Choroid plexus epithelial cell (primary cell): ENCODE results near the gene CYP2B6.

Experiments
- DNase-seq: peaks from one replicate; pipeline ENCODE4 v3.0.0-alpha.2; 2010; ENCODE audit warnings: low read depth
- H3K4me3 ChIP-seq: 2 replicates; pipeline ENCODE4 v1.5.1; 2011; ENCODE audit warnings: low read depth, mild to moderate bottlenecking, control low read depth, low read length, moderate library complexity
- TF ChIP-seq, protein P1 (sequence below): conservative IDR thresholded peaks from 2 replicates; pipeline ENCODE4 v1.5.1; 2011; ENCODE audit warnings: low read depth, mild to moderate bottlenecking, control low read depth, inconsistent platforms, low read length, moderate library complexity

Gene CYP2B6

DNA sequence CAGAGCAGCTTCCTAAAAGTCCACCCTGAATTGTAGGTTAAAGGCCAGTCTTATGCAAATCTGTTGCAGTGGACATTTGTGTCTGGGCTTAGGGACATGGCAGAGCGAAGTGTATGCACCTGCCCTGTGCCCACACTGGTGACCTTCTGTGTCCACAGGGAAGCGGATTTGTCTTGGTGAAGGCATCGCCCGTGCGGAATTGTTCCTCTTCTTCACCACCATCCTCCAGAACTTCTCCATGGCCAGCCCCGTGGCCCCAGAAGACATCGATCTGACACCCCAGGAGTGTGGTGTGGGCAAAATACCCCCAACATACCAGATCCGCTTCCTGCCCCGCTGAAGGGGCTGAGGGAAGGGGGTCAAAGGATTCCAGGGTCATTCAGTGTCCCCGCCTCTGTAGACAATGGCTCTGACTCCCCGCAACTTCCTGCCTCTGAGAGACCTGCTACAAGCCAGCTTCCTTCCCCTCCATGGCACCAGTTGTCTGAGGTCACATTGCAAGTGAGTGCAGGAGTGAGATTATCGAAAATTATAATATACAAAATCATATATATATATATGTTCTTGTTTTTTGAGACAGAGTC, 25.5 kb downstream of the CYP2B6 start:
- TF ChIP-seq, protein P1, sequence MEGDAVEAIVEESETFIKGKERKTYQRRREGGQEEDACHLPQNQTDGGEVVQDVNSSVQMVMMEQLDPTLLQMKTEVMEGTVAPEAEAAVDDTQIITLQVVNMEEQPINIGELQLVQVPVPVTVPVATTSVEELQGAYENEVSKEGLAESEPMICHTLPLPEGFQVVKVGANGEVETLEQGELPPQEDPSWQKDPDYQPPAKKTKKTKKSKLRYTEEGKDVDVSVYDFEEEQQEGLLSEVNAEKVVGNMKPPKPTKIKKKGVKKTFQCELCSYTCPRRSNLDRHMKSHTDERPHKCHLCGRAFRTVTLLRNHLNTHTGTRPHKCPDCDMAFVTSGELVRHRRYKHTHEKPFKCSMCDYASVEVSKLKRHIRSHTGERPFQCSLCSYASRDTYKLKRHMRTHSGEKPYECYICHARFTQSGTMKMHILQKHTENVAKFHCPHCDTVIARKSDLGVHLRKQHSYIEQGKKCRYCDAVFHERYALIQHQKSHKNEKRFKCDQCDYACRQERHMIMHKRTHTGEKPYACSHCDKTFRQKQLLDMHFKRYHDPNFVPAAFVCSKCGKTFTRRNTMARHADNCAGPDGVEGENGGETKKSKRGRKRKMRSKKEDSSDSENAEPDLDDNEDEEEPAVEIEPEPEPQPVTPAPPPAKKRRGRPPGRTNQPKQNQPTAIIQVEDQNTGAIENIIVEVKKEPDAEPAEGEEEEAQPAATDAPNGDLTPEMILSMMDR = no peak
- H3K4me3 ChIP-seq = no peak overlapping the region
- DNase-seq = no peak

DNA sequence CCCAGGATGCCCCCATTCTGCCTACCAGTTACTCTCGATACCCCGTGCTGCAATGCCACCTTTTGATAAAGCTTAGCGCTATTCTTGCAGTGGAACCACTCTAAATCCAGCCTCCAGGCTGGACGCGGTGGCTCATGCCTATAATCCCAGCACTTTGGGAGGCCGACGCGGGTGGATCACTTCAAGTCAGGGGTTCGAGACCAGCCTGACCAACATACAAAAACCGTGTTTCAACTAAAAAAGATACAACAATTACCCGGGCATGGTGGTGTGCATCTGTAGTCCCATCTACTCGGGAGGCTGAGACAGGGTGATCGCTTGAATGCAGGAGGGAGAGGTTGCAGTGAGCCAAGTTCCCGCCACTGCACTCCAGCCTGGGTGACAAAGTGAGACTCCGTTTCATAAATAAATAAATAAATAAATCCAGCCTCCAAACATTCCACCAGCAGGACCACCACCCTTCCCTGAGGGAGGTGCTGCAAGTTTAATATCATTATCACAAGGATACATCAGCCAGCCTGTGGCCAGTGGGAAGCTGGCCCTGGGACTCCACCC, 27.7 kb downstream of the CYP2B6 start:
- no peak for DNase-seq
- no peak overlapping the region for H3K4me3 ChIP-seq
- TF ChIP-seq, protein P1 = no peak

DNA sequence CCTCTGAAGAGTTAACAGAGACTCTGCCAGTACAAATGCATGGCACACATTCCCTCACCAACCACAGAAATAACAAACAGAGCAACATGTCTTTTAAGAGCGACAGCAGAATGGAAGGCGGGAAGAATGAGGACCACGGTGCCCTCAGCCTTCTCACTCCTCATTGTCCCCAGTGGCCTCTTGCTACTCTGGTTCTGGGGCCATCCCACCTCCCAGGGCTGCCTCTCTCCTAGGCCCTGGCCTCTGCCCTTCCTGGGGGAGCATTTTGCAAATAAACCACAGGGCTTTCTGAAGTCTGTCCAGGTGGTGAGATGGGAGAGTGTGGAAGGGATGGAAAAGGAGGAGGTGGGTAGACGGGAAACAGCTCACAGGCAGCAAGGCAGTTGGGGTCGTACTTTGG, 28.3 kb downstream of the CYP2B6 start:
- DNase-seq = no peak
- no peak overlapping the region for H3K4me3 ChIP-seq
- TF ChIP-seq, protein P1 = no peak

DNA sequence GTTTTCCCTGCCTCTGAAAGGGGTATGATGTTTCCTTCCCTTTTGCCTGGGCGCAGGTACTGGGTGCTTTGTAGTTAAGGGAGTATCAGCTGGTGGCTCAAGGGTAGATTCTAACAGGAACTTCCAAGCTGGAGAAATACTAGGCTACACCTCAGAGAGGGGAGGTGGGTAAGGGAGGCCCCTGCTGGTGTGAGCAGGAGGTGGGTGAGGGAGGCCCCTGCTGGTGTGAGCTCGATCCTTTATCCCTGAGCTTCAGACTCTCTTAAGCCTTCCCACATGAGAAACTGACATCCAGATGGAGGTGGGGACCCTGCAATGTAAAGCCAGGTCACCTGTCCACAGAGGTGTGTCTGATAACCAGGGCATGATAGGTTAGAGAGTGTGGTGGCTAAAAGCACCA, 32.1 kb downstream of the CYP2B6 start:
- TF ChIP-seq, protein P1 = no peak
- no peak for DNase-seq
- H3K4me3 ChIP-seq = no peak overlapping the region

DNA sequence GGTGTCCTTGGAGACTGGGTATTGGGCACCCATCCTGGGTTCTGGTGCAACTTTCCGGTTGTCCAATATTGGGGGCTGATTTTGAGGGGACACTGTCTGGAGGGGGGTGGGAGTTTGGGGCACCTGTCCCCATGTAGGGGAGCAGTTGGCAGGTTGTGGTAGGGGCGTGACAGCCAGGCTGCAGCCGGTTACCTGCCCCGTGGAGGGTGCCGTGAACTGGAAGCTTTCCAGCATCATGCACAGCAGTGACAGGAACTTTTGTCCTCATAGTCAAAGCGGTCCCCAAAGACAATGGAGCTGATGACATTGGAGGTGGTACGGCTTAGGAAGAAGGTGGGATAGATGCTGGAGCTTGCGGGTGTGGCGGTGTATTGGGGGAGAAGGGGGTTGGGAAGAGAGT, 34.3 kb downstream of the CYP2B6 start:
- DNase-seq = no peak
- H3K4me3 ChIP-seq = no peak overlapping the region
- TF ChIP-seq, protein P1 = no peak

DNA sequence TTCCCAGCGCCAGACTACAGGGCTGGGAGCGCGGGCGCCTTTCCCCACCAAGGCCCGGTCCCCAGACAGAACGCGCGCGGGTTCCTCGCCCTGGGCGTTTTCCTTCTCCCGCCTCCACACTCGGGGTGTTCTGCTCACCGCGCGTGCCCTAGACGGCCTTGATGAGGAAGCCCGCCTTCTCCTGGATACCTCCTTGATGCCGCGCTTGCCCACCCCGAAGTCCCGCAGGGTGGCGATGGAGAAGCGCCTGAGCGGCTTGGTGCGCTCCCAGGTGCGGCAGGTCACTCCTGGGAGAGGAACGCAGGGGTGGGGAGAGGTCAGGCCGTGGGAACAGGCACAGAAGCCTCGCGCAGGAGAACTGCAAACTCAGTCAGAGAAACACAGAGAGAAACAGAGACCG, 34.8 kb downstream of the CYP2B6 start:
- H3K4me3 ChIP-seq = no peak overlapping the region
- TF ChIP-seq, protein P1 = no peak
- DNase-seq = no peak

DNA sequence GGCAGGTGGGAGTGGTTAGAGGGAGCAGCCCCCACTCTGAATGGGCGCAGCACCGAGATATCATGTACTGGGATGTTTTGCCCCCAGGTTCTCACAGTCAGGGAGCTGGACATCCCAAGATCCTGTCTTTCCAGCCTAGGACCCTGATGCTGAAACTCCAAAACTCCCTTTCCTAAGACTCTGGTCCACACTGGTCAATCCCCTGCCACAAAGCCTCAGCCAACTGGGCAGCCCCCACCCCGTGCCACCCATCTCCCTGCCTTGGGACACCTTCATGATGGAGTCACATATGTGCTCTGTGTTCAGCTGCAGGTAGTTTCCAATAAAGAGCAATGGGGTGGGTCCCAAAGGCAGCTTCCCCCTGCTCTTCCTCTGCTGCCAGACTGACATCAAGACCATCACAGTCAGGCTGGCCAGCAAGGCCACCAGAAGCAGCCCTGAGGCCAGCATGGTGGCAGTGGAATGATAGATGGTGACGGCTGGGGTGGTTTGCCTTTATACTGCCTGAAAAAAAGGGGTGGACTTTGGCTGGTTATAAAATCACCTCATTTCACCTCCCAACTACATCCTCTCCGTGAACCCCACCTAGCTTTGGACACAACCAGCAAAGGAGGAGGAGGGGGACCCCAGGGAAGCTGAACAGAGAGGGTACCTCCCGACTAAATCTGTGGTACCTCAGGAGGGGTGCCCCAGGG, 36.3 kb downstream of the CYP2B6 start:
- H3K4me3 ChIP-seq = no peak overlapping the region
- DNase-seq = no peak
- TF ChIP-seq, protein P1 = no peak
